Hepatocyte (in vitro differentiated cells): Measurements from ENCODE around the gene EPHB1. TPM values are rescaled to one million over a fixed set of nuclear protein-coding genes. Genes with fewer than 3 reads are reported as not detected.
"Not testable (repeated sequence)": the region's sequence is repeated elsewhere in the genome, so short reads cannot be mapped to it uniquely, and the experiment has no call there.

ENCODE experiments used
- DNase-seq: peaks from one replicate; pipeline ENCODE4 v3.0.0-alpha.2; 2016; ENCODE audit warnings: low spot score
- H2AFZ ChIP-seq: fragments of 200-600 bp; sonication (generic); 2 replicates; pipeline ENCODE4 v1.6.0; 2016; ENCODE audit warnings: antibody characterized with exemption, mild to moderate bottlenecking
- H3K27ac ChIP-seq: fragments of 200-600 bp; sonication (generic); 2 replicates; pipeline ENCODE4 v1.5.1; 2016; ENCODE audit warnings: mild to moderate bottlenecking
- H3K27me3 ChIP-seq: fragments of 200-600 bp; sonication (generic); 2 replicates; pipeline ENCODE4 v1.6.1; 2016
- H3K36me3 ChIP-seq: fragments of 200-600 bp; sonication (generic); replicated peaks from 2 replicates; pipeline ENCODE4 v1.5.1; 2016; ENCODE audit warnings: low read depth; ENCODE audit not compliant: insufficient read depth
- H3K4me1 ChIP-seq: fragments of 200-600 bp; sonication (generic); 2 replicates; pipeline ENCODE4 v1.5.1; 2016; ENCODE audit warnings: mild to moderate bottlenecking, moderate library complexity; ENCODE audit not compliant: insufficient read depth
- H3K4me2 ChIP-seq: fragments of 200-600 bp; sonication (generic); 2 replicates; pipeline ENCODE4 v1.6.0; 2016
- H3K4me3 ChIP-seq: fragments of 200-600 bp; sonication (generic); 2 replicates; pipeline ENCODE4 v1.5.1; 2016; ENCODE audit warnings: mild to moderate bottlenecking
- H3K79me2 ChIP-seq: fragments of 200-600 bp; sonication (generic); 2 replicates; pipeline ENCODE4 v1.6.0; 2017; ENCODE audit warnings: mild to moderate bottlenecking
- H3K9me2 ChIP-seq: fragments of 200-600 bp; sonication (generic); replicated peaks from 2 replicates; pipeline ENCODE4 v1.6.0; 2017; ENCODE audit warnings: mild to moderate bottlenecking; ENCODE audit not compliant: insufficient read depth
- H3K9me3 ChIP-seq: fragments of 200-600 bp; sonication (generic); 2 replicates; pipeline ENCODE4 v1.5.1; 2016; ENCODE audit warnings: low read depth, mild to moderate bottlenecking
- H4K20me1 ChIP-seq: fragments of 200-600 bp; sonication (generic); 2 replicates; pipeline ENCODE4 v1.6.0; 2016; ENCODE audit warnings: mild to moderate bottlenecking; ENCODE audit not compliant: insufficient read depth, poor library complexity, severe bottlenecking
- EZH2 ChIP-seq: fragments of 200-600 bp; sonication (generic); IDR thresholded peaks from 2 replicates; pipeline ENCODE4 v1.6.1; 2016; ENCODE audit warnings: antibody characterized with exemption, mild to moderate bottlenecking, borderline replicate concordance
- EZH2phosphoT487 ChIP-seq: fragments of 200-600 bp; sonication (generic); IDR thresholded peaks from one replicate; pipeline ENCODE4 v1.6.1; 2018; ENCODE audit warnings: antibody characterized with exemption, mild to moderate bottlenecking, low read depth, moderate library complexity; ENCODE audit not compliant: unreplicated experiment, severe bottlenecking
- WGBS: methylation state at CpG from one replicate; pipeline ENCODE4 v1.1.6; 2016; ENCODE audit warnings: low lambda C conversion rate; ENCODE audit errors: missing lambda C conversion rate; 5-methylcytosine and 5-hydroxymethylcytosine counted together
- polyA plus RNA-seq: library from polyadenylated mRNA; unstranded; fragments of >200 nt; fragmentation: Nextera tagmentation; extraction: Ambion mirVana; gene quantifications from 2 replicates; pipeline ENCODE4 v1.2.1, GENCODE V29; 2016
- total RNA-seq: library from RNA; depleted of rRNA; stranded (reverse); fragments of >200 nt; gene quantifications from 2 replicates; pipeline ENCODE4 v1.2.3, GENCODE V29; 2014
- TF ChIP-seq, protein P1 (sequence below): fragments of 200-600 bp; sonication (generic); IDR thresholded peaks from 2 replicates; pipeline ENCODE4 v1.5.1; 2016; ENCODE audit warnings: antibody characterized with exemption, mild to moderate bottlenecking; ENCODE audit not compliant: poor library complexity

The EPHB1 gene
- total and polyA plus RNA-seq, 2 experiments from 2014 or later = 3.3 to 5.6 TPM

DNA sequence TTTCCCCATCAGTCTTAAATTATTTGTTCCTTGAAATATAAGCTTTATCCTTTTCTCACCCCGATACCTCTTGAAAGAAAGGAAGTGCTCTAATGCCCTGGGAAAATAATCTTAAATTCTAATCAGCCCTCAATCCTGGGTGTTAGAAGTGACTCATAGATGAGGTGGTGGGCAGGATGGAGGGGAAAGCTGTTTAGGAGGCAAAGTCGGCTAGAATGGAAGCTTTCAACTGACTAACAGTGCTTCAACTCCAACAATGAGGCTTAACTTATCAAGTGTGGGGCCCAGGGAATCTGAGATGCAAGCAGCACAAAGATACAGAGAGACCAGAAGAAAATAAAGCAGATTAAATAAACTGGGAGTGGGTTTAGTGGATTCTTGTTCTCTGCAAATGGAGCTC, 175.8 kb downstream of the EPHB1 start:
- peaks cover 2% of the 10 kb centered on the region for H3K27me3 ChIP-seq
- no peaks in the 10 kb centered on the region for H4K20me1 ChIP-seq
- WGBS = 46% methylated on average over 2 of the region's 2 CpGs
- H3K79me2 ChIP-seq = no peaks in the 10 kb centered on the region
- no peaks in the 10 kb centered on the region for H3K36me3 ChIP-seq
- no peak overlapping the region for H3K4me3 ChIP-seq
- TF ChIP-seq EZH2phosphoT487 (no peak), EZH2 (no peak)
- TF ChIP-seq, protein P1, sequence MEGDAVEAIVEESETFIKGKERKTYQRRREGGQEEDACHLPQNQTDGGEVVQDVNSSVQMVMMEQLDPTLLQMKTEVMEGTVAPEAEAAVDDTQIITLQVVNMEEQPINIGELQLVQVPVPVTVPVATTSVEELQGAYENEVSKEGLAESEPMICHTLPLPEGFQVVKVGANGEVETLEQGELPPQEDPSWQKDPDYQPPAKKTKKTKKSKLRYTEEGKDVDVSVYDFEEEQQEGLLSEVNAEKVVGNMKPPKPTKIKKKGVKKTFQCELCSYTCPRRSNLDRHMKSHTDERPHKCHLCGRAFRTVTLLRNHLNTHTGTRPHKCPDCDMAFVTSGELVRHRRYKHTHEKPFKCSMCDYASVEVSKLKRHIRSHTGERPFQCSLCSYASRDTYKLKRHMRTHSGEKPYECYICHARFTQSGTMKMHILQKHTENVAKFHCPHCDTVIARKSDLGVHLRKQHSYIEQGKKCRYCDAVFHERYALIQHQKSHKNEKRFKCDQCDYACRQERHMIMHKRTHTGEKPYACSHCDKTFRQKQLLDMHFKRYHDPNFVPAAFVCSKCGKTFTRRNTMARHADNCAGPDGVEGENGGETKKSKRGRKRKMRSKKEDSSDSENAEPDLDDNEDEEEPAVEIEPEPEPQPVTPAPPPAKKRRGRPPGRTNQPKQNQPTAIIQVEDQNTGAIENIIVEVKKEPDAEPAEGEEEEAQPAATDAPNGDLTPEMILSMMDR = no peak
- no peaks in the 10 kb centered on the region for H3K9me2 ChIP-seq
- no peak for DNase-seq
- no peaks in the 10 kb centered on the region for H3K9me3 ChIP-seq
- no peaks in the 10 kb centered on the region for H3K4me1 ChIP-seq
- H3K27ac ChIP-seq = no peak overlapping the region
- H3K4me2 ChIP-seq = no peak overlapping the region
- no peak overlapping the region for H2AFZ ChIP-seq

DNA sequence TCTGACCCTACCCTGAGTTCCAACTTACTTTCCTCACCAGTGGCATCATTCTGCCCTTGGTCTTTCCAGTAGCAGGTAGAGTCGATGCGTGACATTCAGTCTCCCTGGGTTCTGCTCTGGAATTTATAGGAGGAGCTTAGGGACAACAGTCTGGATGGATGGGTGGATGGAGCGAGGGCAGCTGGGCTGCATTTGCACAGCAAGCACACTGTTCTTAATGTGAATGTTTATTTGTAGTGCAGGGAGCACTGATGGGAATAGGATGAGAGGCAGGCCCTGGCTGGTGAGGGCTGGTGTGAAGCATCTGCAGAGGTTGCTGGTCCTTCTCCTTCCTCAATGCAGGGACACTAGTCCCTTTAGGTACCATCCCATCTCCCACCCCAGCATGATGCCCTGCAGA, 176.2 kb downstream of the EPHB1 start:
- no peaks in the 10 kb centered on the region for H3K9me2 ChIP-seq
- WGBS = 78% methylated on average over 3 of the region's 3 CpGs
- DNase-seq = no peak
- no peaks in the 10 kb centered on the region for H3K79me2 ChIP-seq
- no peaks in the 10 kb centered on the region for H3K9me3 ChIP-seq
- no peak overlapping the region for H2AFZ ChIP-seq
- no peak overlapping the region for H3K4me2 ChIP-seq
- H3K27ac ChIP-seq = no peak overlapping the region
- H3K27me3 ChIP-seq = peaks cover 2% of the 10 kb centered on the region
- no peaks in the 10 kb centered on the region for H3K36me3 ChIP-seq
- no peaks in the 10 kb centered on the region for H3K4me1 ChIP-seq
- no peak for TF ChIP-seq EZH2
- no peak overlapping the region for H3K4me3 ChIP-seq
- H4K20me1 ChIP-seq = no peaks in the 10 kb centered on the region

DNA sequence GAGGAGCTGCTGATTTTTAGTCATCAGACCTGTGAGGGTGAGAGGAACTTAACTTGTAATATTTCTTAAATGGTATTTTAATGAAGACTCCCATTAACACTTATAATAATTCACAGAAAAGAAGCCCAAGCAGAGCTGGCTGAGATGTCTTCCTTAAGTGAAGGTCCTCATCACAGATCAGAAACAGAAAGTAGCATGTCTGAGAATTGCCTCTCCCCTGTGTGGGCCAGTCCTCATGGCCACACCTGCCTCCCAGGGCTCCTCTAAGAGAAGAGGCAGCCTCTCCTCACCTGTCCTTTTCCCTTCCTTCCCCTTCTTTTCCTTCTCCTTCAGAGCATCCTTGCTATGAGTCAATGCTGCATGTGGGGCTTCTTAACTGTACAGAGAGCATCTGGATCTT, 176.8 kb downstream of the EPHB1 start:
- not testable (repeated sequence) for H3K36me3 ChIP-seq

DNA sequence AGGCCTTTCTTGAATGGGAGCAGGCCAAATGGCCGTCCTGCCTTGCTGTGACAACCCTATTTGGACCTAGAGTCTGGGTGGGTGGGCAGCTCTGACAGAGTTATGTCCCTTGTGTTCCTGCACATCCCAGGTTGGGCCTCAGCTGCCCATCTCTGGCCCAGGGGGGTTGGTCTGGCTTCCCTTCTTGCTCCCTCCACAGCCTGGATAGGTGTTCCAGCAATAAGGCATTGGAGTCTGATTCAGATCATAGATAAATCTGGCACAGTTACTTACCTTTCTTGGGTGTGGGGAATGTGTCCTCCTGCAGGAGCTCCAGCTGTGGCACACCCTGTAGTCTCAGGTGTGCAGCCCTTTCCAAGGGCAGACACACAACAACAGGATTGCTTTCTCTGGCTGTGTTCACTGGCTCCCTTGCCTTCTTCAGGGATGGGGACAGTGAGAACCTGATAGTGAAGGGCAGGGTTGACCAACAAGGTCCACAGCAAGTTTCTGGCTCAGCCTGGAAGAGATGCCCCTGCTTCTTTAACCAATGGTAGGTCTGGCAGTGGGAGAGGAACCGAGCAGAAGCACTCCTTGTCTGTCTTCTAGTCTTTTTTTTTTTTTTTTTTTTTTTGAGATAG, 177.9 kb downstream of the EPHB1 start:
- TF ChIP-seq EZH2phosphoT487 (no peak), EZH2 (no peak)
- TF ChIP-seq, protein P1 = no peak

More for the DNA sequence above, 176.8 kb downstream of the EPHB1 start:
- not testable (repeated sequence) for H3K4me3 ChIP-seq, H3K4me1 ChIP-seq, H3K9me3 ChIP-seq, H4K20me1 ChIP-seq, H2AFZ ChIP-seq, H3K27me3 ChIP-seq, DNase-seq, H3K79me2 ChIP-seq, H3K27ac ChIP-seq, H3K4me2 ChIP-seq, H3K9me2 ChIP-seq

More for the DNA sequence above, 177.9 kb downstream of the EPHB1 start:
- no peak for DNase-seq
- WGBS = 56% methylated on average over 2 of the region's 2 CpGs
- Histone ChIP-seq H3K9me2 (no peaks in the 10 kb centered on the region), H3K36me3 (no peaks in the 10 kb centered on the region), H2AFZ (no peak overlapping the region), H3K27me3 (peaks cover 2% of the 10 kb centered on the region), H3K79me2 (no peaks in the 10 kb centered on the region), H3K4me3 (no peak overlapping the region), H3K4me2 (no peak overlapping the region), H3K27ac (no peak overlapping the region), H3K4me1 (no peaks in the 10 kb centered on the region), H3K9me3 (no peaks in the 10 kb centered on the region), H4K20me1 (no peaks in the 10 kb centered on the region)
